AG10803 (cell line): ENCODE data around the gene EYA4.

Experiments
- DNase-seq: peaks from one replicate; pipeline ENCODE4 v3.0.0; 2010; ENCODE audit warnings: low read depth
- H3K4me3 ChIP-seq: 2 replicates; pipeline ENCODE4 v1.5.1; 2011; ENCODE audit warnings: mild to moderate bottlenecking, low read length, control low read depth
- TF ChIP-seq, protein P1 (sequence below): conservative IDR thresholded peaks from 2 replicates; pipeline ENCODE4 v1.5.1; 2011; ENCODE audit warnings: mild to moderate bottlenecking, low read length, control low read depth, inconsistent platforms

Gene EYA4

DNA sequence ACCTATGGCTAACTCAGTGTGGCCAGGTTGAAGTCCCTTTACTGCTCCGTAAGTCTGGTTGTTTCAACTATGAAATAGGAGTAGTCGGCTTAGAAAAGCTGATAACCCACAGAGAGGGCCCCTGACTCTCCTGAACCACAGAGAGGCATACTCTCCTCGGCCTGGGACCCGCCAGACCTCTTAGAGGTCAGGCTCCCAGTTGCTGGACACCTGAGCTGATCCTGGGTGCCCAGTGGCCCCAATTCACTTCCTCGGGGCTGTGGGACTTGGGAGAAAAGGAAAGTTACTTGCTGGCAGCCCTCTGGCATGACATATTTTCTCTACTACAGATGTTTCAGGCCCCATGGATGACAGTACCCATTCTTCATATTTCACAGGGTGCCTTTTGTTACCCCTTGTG is 34.2 kb upstream of the EYA4 start:
- DNase-seq, result no peak
- TF ChIP-seq, protein P1, sequence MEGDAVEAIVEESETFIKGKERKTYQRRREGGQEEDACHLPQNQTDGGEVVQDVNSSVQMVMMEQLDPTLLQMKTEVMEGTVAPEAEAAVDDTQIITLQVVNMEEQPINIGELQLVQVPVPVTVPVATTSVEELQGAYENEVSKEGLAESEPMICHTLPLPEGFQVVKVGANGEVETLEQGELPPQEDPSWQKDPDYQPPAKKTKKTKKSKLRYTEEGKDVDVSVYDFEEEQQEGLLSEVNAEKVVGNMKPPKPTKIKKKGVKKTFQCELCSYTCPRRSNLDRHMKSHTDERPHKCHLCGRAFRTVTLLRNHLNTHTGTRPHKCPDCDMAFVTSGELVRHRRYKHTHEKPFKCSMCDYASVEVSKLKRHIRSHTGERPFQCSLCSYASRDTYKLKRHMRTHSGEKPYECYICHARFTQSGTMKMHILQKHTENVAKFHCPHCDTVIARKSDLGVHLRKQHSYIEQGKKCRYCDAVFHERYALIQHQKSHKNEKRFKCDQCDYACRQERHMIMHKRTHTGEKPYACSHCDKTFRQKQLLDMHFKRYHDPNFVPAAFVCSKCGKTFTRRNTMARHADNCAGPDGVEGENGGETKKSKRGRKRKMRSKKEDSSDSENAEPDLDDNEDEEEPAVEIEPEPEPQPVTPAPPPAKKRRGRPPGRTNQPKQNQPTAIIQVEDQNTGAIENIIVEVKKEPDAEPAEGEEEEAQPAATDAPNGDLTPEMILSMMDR, result no peak

GRCh38 chr6:133207754-133208153 is 33.4 kb upstream of the EYA4 start:
- no peak for DNase-seq
- no peak overlapping the region for H3K4me3 ChIP-seq
- TF ChIP-seq, protein P1, result no peak

More for the DNA sequence above, 34.2 kb upstream of the EYA4 start:
- no peak overlapping the region for H3K4me3 ChIP-seq

- H3K4me3 ChIP-seq, result no peak overlapping the region
- TF ChIP-seq, protein P1, result no peak
- no peak for DNase-seq
These were observed 32.9 kb upstream of the EYA4 start for GRCh38 chr6:133208183-133208755.

DNA sequence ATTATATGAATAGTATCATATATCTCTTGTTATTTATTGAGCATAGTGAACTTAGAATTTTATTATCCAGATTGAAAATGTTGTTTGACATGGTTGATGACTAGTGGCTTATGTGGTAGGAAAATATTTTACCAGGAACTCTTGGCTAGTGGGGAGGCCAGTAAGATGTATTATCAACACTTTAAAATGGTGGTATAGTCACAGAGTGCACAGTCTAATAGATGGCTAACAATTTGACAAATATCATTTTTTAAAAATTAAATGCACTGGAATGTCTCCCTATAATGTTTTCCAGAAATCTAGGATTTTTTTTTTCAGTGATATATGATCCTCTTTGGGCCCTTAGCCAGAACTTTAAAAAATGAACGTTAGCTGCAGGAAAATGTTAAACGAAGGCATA is 26.9 kb upstream of the EYA4 start:
- TF ChIP-seq, protein P1, result no peak
- no peak for DNase-seq
- H3K4me3 ChIP-seq, result no peak overlapping the region

- TF ChIP-seq, protein P1, result no peak
These were observed 22.3 kb upstream of the EYA4 start for GRCh38 chr6:133218852-133219251.

DNA sequence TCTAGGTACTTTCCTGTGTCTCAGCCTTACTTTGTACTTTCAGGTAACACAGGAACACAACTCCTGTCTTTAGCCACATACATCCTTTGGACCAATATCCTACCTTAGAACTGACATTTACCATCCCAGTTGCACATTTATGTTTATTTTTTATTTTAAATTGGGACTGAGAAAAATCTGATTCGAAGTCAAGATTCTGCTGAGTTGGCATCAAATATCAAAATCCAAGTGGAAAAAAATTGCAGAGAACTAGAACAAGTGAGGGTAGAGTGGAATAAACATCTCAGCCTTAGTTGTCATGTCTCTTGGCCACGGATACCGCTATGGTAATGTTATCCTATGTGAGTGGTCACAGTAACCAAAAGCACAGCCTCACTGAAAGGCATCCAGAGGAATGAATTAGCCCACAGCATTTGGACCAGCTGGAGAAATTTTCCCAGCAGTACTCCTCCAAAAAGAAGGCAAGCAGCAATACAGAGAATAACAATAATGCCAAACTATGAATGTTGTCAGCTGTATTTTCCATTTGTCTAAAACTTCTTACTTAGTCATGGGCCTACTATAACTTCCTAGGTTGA is 17.6 kb upstream of the EYA4 start:
- H3K4me3 ChIP-seq, result no peak overlapping the region
- no peak for DNase-seq
- TF ChIP-seq, protein P1, result no peak

More at GRCh38 chr6:133218852-133219251, 22.3 kb upstream of the EYA4 start:
- DNase-seq, result no peak
- no peak overlapping the region for H3K4me3 ChIP-seq

- TF ChIP-seq, protein P1, result no peak
- H3K4me3 ChIP-seq, result no peak overlapping the region
- no peak for DNase-seq
These were observed 15.6 kb upstream of the EYA4 start for GRCh38 chr6:133225560-133225959.
